ENCODE measurements around the gene CDH13.

Gene CDH13

GRCh38 chr16:83312718-83313245 lies 686.0 kb downstream of the CDH13 start:
- in situ Hi-C loops (cut with HindIII; ENCODE audit: low sequenced_read_pairs), result no loop called here
- TF ChIP-seq CTCF (IDR thresholded peaks at IDR 0.05; ENCODE audit: low read depth, low read length), result no peak
- no peak for DNase-seq (ENCODE audit: low read depth, low spot score)
- no peak overlapping the region for H3K4me3 ChIP-seq (ENCODE audit: low read depth, low read length)

DNA sequence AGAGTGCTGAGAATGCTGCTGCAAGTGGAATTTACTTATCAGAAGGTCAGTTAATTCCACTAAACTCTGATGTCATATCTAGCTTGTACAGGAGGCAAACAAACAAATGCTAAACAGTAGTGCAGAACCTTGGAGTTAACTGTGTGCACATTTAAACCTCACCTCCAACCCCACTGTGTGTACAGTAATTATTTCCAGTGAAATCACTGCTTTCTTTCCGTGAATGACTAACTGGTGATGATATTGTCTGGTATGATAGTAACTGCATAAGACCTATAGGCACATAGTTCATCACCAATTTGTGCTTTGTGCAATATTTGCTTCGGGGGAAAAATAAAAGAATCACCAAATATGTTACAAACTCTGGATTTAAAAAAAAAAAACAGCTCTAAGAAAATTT lies 688.5 kb downstream of the CDH13 start:
- DNase-seq (ENCODE audit: low read depth, low spot score), result peak; percentile 9
- no peak for TF ChIP-seq CTCF (IDR thresholded peaks at IDR 0.05; ENCODE audit: low read depth, low read length)
- no peak overlapping the region for H3K4me3 ChIP-seq (ENCODE audit: low read depth, low read length)
- in situ Hi-C loops (cut with HindIII; ENCODE audit: low sequenced_read_pairs), result no loop called here

GRCh38 chr16:83316458-83316857 lies 689.7 kb downstream of the CDH13 start:
- H3K4me3 ChIP-seq (ENCODE audit: low read depth, low read length), result no peak overlapping the region
- TF ChIP-seq CTCF (IDR thresholded peaks at IDR 0.05; ENCODE audit: low read depth, low read length), result no peak
- no peak for DNase-seq (ENCODE audit: low read depth, low spot score)
- in situ Hi-C loops (cut with HindIII; ENCODE audit: low sequenced_read_pairs), result no loop called here

DNA sequence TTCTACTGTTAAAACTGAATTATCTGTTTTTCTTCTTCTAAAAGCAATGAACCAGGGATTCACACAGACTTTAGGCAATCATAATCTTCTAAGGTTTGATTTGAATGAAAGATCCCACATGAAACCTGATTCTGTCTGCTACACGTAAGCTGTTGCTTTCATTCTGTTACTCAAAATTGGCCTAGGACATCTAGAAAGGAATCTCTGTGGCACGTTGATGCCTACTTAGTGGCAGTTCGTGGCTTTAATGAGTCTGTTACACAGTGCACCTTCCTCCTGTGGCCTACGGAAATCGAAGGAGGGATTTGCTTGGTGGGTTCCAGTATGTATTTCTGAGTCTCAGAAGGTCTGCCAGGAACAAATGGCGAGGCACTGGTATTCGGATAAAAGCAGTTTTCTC lies 691.6 kb downstream of the CDH13 start:
- no peak for DNase-seq (ENCODE audit: low read depth, low spot score)
- no peak for TF ChIP-seq CTCF (IDR thresholded peaks at IDR 0.05; ENCODE audit: low read depth, low read length)
- no peak overlapping the region for H3K4me3 ChIP-seq (ENCODE audit: low read depth, low read length)
- in situ Hi-C loops (cut with HindIII; ENCODE audit: low sequenced_read_pairs), result no loop called here

- no peak for TF ChIP-seq CTCF (IDR thresholded peaks at IDR 0.05; ENCODE audit: low read depth, low read length)
- DNase-seq (ENCODE audit: low read depth, low spot score), result no peak
- in situ Hi-C loops (cut with HindIII; ENCODE audit: low sequenced_read_pairs), result no loop called here
- H3K4me3 ChIP-seq (ENCODE audit: low read depth, low read length), result no peak overlapping the region
These were observed 702.2 kb downstream of the CDH13 start for GRCh38 chr16:83328936-83329335.

GRCh38 chr16:83329441-83329840 lies 702.7 kb downstream of the CDH13 start:
- TF ChIP-seq CTCF (IDR thresholded peaks at IDR 0.05; ENCODE audit: low read depth, low read length), result no peak
- H3K4me3 ChIP-seq (ENCODE audit: low read depth, low read length), result no peak overlapping the region
- no peak for DNase-seq (ENCODE audit: low read depth, low spot score)
- in situ Hi-C loops (cut with HindIII; ENCODE audit: low sequenced_read_pairs), result no loop called here

DNA sequence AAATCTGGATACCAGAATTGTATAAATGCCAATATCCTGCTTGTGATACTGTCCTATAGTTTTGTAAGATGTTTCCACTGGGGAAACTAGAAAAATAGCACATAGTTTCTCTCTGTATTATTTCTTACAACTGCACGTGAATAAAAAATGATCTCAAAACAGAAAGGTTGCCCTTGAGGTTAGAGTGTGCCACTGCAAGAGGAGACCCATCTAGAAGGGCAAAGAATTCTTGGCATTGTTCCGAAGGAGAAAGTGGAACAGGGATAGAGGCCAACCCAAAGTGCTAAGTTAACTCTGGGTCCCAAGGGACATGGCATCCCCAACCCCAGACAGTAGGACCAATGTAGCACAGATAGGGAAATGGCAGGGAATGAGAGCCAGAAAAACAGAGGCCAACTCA lies 703.5 kb downstream of the CDH13 start:
- in situ Hi-C loops (cut with HindIII; ENCODE audit: low sequenced_read_pairs), result no loop called here
- TF ChIP-seq CTCF (IDR thresholded peaks at IDR 0.05; ENCODE audit: low read depth, low read length), result no peak
- H3K4me3 ChIP-seq (ENCODE audit: low read depth, low read length), result no peak overlapping the region
- DNase-seq (ENCODE audit: low read depth, low spot score), result no peak

Measured in astrocyte of the spinal cord (primary cell).